ENCODE data around the gene PSMG1.

- TF ChIP-seq POLR2AphosphoS5 (IDR thresholded peaks at IDR 0.05; ENCODE audit: insufficient read depth, low read depth, low read length) (no peak), CTCF (IDR thresholded peaks at IDR 0.05; ENCODE audit: extremely low read depth in 1 of 2, insufficient read depth in 1 of 2, low read depth in 1 of 2, low read length in 2 of 2) (no peak), EZH2 (IDR thresholded peaks at IDR 0.05; ENCODE audit: borderline replicate concordance, low read depth, low read length, severe bottlenecking) (no peak)
These were observed 14.4 kb upstream of the PSMG1 start for GRCh38 chr21:39197448-39198233.
